Measurements from ENCODE around the gene FST. TPM values are rescaled to one million over a fixed set of nuclear protein-coding genes. Genes with fewer than 3 reads are reported as not detected.

The FST gene
- total and polyA plus RNA-seq, 2 of the 13 experiments (the other 11 are each of a cell fraction or from before 2014, with no cell fraction given): 38.6 to 136 TPM

DNA sequence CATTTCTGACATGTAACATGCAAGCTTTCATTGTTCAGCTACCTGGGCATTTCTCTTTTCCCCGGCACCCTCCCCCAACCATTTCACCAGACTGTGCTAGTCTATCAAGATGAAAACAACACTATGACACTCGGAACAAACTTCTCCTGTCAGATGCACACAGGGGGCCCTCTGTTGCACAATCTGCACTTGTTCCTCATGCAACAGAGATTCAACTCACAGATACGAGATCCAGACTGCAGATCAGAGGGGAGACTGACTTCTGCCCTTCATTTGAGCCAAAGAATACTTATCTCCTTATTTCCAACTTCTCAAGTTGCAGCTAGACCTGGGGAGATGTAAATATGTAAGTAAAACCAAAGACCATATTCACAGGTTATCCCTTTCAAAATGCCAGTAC, 15.7 kb upstream of the FST start (continued):
- TF ChIP-seq, protein P1, sequence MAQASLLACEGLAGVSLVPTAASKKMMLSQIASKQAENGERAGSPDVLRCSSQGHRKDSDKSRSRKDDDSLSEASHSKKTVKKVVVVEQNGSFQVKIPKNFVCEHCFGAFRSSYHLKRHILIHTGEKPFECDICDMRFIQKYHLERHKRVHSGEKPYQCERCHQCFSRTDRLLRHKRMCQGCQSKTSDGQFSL (CRISPR knock-in tag; IDR thresholded peaks at IDR 0.05): no peak
- TF ChIP-seq TARDBP (CRISPR knock-in tag; IDR thresholded peaks at IDR 0.05) (peak; percentile 75; the same call in 1 of the 2 replicates), MEIS1 (CRISPR knock-in tag; IDR thresholded peaks at IDR 0.05; ENCODE audit: borderline replicate concordance) (no peak), CCDC6 (CRISPR knock-in tag; IDR thresholded peaks at IDR 0.05) (no peak), ZNF616 (CRISPR knock-in tag; IDR thresholded peaks at IDR 0.05; ENCODE audit: low read depth) (no peak), MED1 (CRISPR knock-in tag; IDR thresholded peaks at IDR 0.05) (peak; percentile 94), GFI1 (CRISPR knock-in tag; IDR thresholded peaks at IDR 0.05; ENCODE audit: borderline replicate concordance) (no peak; the same call in 1 of the 2 replicates), SP2 (CRISPR knock-in tag; IDR thresholded peaks at IDR 0.05) (no peak), RARA (CRISPR knock-in tag; IDR thresholded peaks at IDR 0.05) (peak; percentile 81), ZEB1 (IDR thresholded peaks at IDR 0.05; ENCODE audit: insufficient replicate concordance, low read depth) (peak; percentile 75), ZNF891 (CRISPR knock-in tag; IDR thresholded peaks at IDR 0.05) (no peak), JUNB (CRISPR knock-in tag; IDR thresholded peaks at IDR 0.05; ENCODE audit: borderline replicate concordance) (no peak), ZNF24 (IDR thresholded peaks at IDR 0.05) (no peak), PAX8 (CRISPR knock-in tag; IDR thresholded peaks at IDR 0.05; ENCODE audit: borderline replicate concordance) (no peak), ZC3H13 (CRISPR knock-in tag; IDR thresholded peaks at IDR 0.05) (no peak), NFIC (IDR thresholded peaks at IDR 0.05; ENCODE audit: low read length) (peak; percentile 72), ZNF564 (CRISPR knock-in tag; IDR thresholded peaks at IDR 0.05) (no peak), TOPORS (CRISPR knock-in tag; IDR thresholded peaks at IDR 0.05) (no peak), ZNF367 (CRISPR knock-in tag; IDR thresholded peaks at IDR 0.05; ENCODE audit: borderline replicate concordance) (no peak), ZFAT (CRISPR knock-in tag; conservative IDR thresholded peaks at IDR 0.05) (no peak), GATA4 (IDR thresholded peaks at IDR 0.05; ENCODE audit: borderline replicate concordance, low read depth) (peak; percentile 82), ZNF839 (CRISPR knock-in tag; IDR thresholded peaks at IDR 0.05; ENCODE audit: borderline replicate concordance) (no peak), FLYWCH1 (CRISPR knock-in tag; IDR thresholded peaks at IDR 0.05) (no peak), ZNF251 (CRISPR knock-in tag; IDR thresholded peaks at IDR 0.05) (no peak), REL (CRISPR knock-in tag; conservative IDR thresholded peaks at IDR 0.05) (no peak), REPIN1 (CRISPR knock-in tag; IDR thresholded peaks at IDR 0.05; ENCODE audit: borderline replicate concordance, low read depth) (no peak), MXD4 (CRISPR knock-in tag; IDR thresholded peaks at IDR 0.05) (no peak; the same call in 1 of the 2 replicates), ZNF343 (CRISPR knock-in tag; IDR thresholded peaks at IDR 0.05) (no peak), ZNF256 (CRISPR knock-in tag; conservative IDR thresholded peaks at IDR 0.05) (no peak), PHF5A (CRISPR knock-in tag; IDR thresholded peaks at IDR 0.05; ENCODE audit: low read depth, unreplicated experiment) (peak; percentile 71)
- TF ChIP-seq, protein P2, sequence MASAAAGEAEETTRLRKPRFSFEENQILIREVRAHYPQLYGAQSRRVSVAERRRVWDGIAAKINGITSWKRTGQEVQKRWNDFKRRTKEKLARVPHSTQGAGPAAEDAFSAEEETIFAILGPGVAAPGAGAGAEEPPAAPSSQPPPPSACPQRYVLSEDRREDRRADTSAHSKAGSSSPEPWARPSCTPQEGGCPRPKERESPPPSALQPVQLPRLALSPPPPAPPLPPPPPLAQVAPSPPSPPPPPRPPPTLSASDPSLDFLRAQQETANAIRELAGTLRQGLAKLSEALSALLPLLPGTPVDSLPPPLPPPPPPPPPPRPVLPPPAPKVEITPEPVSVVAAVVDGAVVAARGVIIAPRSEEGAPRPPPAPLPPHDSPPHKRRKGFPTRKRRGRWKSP (CRISPR knock-in tag; IDR thresholded peaks at IDR 0.05): no peak
- TF ChIP-seq, protein P3, sequence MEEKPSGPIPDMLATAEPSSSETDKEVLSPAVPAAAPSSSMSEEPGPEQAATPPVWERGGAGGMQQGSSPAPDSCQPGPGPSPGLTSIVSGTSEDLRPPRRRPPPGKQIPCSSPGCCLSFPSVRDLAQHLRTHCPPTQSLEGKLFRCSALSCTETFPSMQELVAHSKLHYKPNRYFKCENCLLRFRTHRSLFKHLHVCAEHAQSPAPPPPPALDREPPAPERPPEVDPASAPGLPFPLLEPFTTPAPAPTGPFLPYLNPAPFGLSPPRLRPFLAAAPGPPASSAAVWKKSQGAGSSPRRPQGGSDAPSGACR (CRISPR knock-in tag; IDR thresholded peaks at IDR 0.05): no peak

Measured in HepG2 (cell line).